Activated effector memory CD4-positive, alpha-beta T cell treated with anti-CD3 and anti-CD28 coated beads, Interleukin-2, amount 50 U/mL, for 16 hours (primary cell): ENCODE results near the gene RAD54L2.
"Not testable (repeated sequence)": the region's sequence is repeated elsewhere in the genome, so short reads cannot be mapped to it uniquely, and the experiment has no call there.

Source experiments
- DNase-seq: peaks from one replicate; pipeline ENCODE4 v3.0.0-alpha.2; 2020

The RAD54L2 gene, protein sequence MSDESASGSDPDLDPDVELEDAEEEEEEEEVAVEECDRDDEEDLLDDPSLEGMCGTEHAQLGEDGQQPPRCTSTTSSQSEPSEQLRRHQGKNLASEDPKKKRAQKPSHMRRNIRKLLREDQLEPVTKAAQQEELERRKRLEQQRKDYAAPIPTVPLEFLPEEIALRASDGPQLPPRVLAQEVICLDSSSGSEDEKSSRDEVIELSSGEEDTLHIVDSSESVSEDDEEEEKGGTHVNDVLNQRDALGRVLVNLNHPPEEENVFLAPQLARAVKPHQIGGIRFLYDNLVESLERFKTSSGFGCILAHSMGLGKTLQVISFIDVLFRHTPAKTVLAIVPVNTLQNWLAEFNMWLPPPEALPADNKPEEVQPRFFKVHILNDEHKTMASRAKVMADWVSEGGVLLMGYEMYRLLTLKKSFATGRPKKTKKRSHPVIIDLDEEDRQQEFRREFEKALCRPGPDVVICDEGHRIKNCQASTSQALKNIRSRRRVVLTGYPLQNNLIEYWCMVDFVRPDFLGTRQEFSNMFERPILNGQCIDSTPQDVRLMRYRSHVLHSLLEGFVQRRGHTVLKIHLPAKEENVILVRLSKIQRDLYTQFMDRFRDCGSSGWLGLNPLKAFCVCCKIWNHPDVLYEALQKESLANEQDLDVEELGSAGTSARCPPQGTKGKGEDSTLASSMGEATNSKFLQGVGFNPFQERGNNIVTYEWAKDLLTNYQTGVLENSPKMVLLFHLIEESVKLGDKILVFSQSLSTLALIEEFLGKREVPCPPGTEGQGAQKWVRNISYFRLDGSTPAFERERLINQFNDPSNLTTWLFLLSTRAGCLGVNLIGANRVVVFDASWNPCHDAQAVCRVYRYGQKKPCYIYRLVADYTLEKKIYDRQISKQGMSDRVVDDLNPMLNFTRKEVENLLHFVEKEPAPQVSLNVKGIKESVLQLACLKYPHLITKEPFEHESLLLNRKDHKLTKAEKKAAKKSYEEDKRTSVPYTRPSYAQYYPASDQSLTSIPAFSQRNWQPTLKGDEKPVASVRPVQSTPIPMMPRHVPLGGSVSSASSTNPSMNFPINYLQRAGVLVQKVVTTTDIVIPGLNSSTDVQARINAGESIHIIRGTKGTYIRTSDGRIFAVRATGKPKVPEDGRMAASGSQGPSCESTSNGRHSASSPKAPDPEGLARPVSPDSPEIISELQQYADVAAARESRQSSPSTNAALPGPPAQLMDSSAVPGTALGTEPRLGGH (N-terminal part only)

DNA sequence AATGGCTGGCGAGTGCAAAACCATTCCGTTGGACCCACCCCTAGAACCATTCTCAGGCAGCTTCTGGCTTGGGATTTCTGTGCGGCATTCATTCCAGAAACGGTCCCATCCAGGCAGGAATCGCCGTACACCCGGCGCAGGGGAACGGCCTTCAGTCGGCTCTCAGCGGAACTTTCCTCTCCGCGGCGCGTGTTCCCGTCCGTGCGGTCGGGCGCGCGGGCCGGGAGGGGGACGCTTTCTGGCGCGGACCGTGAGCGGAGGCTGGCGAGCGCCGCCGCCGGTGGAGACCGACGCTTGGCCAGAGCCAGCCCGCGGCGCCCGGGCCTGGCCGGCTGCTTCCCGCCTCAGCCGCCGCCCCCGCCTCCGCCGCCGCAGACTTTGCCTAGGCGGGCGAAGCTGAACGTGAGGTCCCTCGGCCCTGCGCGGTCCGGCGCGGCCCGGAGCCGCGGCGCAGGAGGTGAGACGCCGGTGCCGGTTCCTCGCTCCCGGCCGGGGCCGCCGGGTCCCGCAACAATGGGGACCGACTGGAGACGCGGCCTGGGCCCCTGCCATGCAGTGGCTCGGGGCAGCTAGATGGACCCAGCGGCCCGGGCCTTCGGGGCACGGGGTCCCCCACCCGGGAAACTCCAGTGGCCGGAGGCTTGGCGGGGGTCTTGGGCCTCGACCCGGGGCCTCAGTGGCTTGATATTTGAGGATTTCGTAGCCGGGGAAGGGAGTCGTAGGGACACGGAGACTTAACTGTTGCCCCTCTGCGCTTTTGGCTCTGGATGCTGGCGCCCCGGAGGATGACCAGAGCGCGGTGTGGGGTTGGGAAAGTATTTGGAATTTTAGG, at the start of gene RAD54L2:
Gene RAD54L2, plus strand, starts transcription at position 261 of the 832 bp plus-strand sequence. CDS start 51,702 bp downstream, outside the sequence.
- peak; percentile 93 for DNase-seq

DNA sequence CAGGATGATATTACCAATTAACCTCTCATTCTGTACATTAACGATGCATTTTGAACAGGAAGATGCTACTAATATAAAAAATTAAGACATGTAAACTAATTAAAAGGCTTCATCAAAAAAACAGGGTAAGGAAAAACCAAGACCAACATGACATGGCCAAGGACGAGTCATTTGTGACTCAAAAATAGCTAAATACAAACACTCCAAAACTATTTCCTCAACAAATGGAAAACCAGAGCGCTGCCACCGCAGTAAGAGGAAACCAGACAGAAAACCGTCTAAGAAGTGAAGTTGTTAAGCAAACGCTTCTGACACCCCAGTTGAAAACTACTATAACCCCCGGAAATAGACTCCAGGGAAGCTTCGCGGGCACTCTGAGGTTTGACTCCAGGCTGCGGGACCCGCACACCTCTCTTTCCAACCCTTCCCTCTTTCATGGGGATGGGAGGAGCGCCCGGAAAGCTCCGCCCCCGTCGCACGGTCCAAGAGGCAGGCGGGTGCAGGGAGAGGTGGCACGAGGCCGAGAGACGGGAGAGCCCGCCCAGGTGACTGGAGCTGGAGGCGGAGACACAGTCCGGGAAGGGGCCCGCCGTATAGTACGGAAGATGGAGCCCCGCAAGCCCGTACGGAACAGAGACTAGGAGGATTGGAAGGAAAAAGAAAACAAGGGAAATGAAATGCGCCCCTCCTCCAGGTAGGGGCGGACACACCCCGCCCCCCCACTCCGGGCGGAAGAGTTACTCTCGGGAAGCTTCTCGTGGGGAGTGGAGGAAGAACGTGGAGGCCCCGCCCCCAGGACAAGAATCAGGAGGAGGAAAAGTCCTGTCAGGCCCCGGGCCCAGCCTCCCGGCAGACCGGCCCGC, 39.4 kb upstream of the RAD54L2 start:
- peak; percentile 94 for DNase-seq

GRCh38 chr3:51500632-51501131, 37.8 kb upstream of the RAD54L2 start:
- peak; percentile 66 for DNase-seq

GRCh38 chr3:51501833-51502561, 36.5 kb upstream of the RAD54L2 start:
- DNase-seq, result peak; percentile 93

DNA sequence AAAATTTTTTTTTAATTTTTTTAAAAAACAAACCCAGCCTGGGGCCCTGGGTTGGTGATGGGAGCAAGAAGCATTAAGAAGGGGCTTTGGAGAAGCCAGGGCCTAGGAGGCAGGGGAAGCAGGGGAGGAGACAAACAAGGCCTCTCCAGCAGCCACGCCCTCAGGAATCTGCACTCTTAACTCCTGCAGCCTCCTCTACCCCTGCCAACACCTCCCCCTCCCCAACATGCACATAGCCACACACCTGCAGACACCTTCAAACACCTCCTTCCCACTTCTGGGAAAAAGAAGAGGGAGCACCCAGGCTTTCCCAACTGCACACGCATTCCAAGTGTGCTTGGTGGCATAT, 36.0 kb upstream of the RAD54L2 start:
- no peak for DNase-seq

- no peak for DNase-seq
Observed at GRCh38 chr3:51503007-51503406, 35.5 kb upstream of the RAD54L2 start.

DNA sequence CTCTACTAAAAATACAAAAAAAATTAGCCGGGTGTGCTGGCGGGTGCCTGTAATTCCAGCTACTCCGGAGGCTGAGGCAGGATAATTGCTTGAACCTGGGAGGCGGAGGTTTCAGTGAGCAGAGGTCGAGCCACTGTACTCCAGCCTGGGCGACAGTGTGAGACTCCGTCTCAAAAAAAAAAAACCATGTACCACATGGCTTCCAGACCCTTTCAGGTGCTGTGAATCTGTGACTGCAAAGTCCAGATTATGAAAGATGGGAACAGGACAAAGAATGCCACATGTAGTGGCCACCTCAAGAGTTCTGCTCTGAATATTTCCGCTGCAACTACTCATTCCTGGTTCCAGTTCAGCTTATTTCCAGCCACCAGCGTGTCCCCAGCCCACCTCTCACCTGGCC, 30.3 kb upstream of the RAD54L2 start:
- no peak for DNase-seq

DNA sequence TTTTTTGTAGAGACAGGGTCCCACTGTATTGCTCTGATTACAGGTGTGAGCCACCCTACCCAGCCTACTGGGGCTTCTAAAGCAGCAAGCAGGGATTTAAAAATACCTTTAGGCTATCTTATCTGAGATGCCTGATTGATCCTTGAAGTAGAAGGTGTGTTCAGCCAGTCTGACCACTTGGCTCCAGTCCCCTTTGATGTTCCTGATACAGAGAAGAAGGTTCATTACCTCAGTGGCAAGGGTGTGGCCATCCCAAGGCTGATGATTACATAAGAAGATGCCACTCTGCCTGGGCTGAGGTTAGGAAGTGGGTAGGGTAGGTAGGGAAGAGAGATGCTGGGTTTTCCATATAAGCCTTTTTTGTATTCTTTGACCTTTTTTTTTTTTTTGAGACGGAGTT, 27.5 kb upstream of the RAD54L2 start:
- DNase-seq, result no peak

GRCh38 chr3:51514210-51514609, 24.3 kb upstream of the RAD54L2 start:
- DNase-seq, result no peak

DNA sequence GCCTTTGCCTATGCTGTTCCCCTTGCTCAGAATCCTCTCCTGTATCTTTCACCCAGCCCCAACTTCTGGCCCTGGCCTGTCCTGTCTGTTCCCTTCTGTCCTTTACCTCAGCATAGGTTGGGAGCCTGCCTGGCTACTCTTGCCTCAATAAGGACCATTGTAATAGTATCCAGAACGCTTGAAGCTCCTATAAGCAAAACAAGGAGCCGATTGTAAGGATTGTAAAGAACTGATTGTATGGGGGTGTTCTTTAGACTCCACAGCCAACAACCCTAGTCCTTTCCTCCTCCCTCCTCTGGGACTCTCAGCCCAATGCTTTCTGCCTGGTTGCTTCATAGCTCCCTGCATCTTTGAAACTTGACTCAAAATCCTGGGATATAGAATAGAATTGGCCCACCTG, 18.7 kb upstream of the RAD54L2 start:
- no peak for DNase-seq

- not testable (repeated sequence) for DNase-seq
Observed at GRCh38 chr3:51520906-51521730, 17.4 kb upstream of the RAD54L2 start.

- DNase-seq, result no peak
Observed at GRCh38 chr3:51522273-51522962, 16.1 kb upstream of the RAD54L2 start.

DNA sequence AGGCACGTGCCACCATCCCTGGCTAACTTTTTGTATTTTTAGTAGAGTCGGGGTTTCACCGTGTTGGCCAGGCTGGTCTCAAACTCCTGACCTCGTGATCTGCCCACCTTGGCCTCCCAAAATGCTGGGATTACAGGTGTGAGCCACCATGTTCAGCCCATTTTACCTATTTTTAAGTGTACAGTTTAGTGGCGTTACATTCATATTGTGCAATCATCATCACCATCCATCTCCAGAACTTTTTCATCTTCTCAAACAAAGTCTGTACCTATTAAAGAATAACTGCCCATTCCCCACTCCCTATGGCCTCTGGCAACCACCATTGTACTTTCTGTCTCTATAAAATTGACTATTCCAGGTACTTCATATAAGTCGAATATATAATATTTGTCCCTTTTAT, 13.6 kb upstream of the RAD54L2 start:
- not testable (repeated sequence) for DNase-seq

DNA sequence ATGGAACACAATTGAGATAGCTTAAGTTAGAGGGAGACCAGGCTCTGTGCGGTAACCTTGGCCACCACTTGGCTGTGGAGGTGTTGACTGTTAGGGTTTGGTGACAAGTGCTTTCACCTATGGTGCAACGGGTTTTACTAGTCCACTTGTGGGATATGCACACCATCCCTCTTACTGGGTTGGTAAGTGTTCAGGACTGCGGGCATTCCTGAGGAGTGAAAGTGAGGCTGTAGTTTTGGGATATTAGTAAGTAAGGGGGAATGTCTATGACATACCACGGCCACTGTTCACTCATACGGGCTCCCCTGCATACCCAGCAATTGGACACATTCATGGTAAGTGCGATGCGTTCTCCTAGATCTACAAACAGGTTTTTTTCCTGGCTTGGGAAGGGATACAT, 8.0 kb upstream of the RAD54L2 start:
- no peak for DNase-seq

DNA sequence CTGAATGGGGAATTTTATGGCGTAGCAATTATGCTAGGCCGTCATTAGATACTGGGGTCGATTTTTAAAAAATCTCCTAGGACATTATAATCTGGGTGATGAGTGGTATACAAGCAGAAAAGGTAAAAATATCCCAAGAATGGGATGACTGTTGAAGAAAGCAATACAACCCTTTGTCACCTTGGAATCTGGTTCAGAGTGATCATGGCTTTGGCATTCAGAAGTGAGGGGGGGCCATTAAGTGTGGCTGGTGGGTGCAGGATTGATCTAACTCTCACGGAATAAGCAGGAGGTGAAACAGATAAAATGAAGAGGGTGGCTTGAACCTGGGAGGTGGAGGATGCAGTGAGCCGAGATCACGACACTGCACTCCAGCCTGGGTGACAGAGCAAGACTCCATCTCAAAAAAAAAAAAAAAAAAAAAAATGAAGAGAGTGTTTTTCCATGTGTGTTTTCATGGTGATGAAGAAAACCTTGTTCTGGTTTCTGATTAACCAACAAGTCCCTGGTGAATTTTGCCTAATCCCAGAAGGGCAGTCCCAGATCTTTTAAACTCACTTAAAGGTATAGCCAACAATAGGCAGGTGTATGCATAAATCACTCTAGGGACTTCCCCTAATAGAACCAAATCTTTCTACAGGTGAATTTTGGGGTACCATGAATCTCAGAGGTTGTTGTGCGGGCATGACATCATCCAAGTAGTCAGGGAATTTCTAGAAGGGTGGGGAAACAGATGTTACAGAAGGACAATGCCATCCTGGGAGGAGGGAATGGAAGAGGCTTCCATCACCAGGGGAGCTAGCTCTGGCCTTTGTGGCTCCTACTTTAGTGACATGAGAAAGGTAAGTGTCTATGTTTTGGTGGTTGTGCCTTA, 3.1 kb upstream of the RAD54L2 start:
- DNase-seq, result no peak

GRCh38 chr3:51537631-51538030, 888 bp upstream of the RAD54L2 start:
- not testable (repeated sequence) for DNase-seq

DNA sequence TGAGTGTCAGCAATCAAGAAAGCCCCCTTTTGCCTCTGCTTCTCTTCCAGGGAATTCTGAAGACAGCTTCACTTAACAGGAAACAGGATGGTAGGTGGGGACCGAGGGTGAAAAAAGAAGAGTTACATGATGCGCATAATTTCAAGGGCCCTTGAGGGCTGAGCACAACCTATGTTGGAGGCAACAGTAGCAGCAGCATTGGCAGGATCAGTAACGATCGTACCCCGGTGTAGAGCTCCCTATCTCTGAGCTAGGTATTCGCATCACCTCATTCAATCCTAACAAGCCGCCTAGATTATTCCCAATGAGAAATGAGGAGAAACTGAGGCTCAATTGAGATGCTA, 432 bp upstream of the RAD54L2 start:
- DNase-seq, result no peak
